K562 (cell line): ENCODE data around the gene SORCS1. TPM values are rescaled to one million over a fixed set of nuclear protein-coding genes. Genes with fewer than 3 reads are reported as not detected.

ENCODE experiments used
- ATAC-seq: fragments of 200-7000 bp; cut with Tn5 transposase; 3 replicates; pipeline ENCODE4 v1.9.1; 2020; ENCODE audit warnings: moderate library complexity
- BruUV-seq: library from RNA; stranded (reverse); fragments of 400-500 nt; replicated peaks from 2 replicates; lab custom pipeline; 2021; lab: Mats Ljungman, UMichigan
- CTCF ChIA-PET: fragments of 300-600 bp; formaldehyde crosslinking; extraction: SDS; loops from one replicate; lab custom pipeline; 2021; ENCODE audit warnings: low intra/inter-chr PET ratio; lab: Yijun Ruan, JAX
- POLR2A ChIA-PET: fragments of 300-600, 350-650 bp; sonication (Branson Sonifier 250); formaldehyde crosslinking; extraction: SDS; loops from one replicate; lab custom pipeline; 2021; ENCODE audit warnings: antibody characterized with exemption, inconsistent platforms; lab: Yijun Ruan, JAX
- DNase-seq, 4 experiments: peaks; one replicate each; pipeline versions ENCODE4 v3.0.0 to v3.0.0-alpha.2; 2011 to 2018; ENCODE audit warnings: low spot score in 3 of 4, mixed read lengths in 3 of 4; ENCODE audit errors: extremely low read depth in 1 of 4
- FAIRE-seq: peaks from 2 replicates; lab custom pipeline; 2011; peaks lifted over from hg19 to GRCh38; lab: Jason Lieb, UNC
- H2AFZ ChIP-seq: 2 replicates; pipeline ENCODE4 v1.6.0; 2011; ENCODE audit warnings: low read depth, low read length, control low read depth, inconsistent platforms
- H3K27ac ChIP-seq: fragments of 200-600 bp; 3 replicates; pipeline ENCODE4 v1.8.0; 2011; ENCODE audit warnings: low read depth, mild to moderate bottlenecking, control low read depth, inconsistent platforms, low read length, moderate library complexity, mixed read lengths; ENCODE audit errors: extremely low read depth
- H3K27me3 ChIP-seq, 2 experiments: fragments of 300-600 bp in 1 of 2; 2 replicates in 1 of 2; 3 replicates in 1 of 2; pipeline versions ENCODE4 v1.6.0 to v1.8.0; 2011; ENCODE audit warnings: inconsistent platforms in 2 of 2, low read length in 2 of 2, mild to moderate bottlenecking in 1 of 2, mixed read lengths in 1 of 2, moderate library complexity in 1 of 2; ENCODE audit not compliant: control insufficient read depth in 2 of 2, insufficient read depth in 2 of 2
- H3K36me3 ChIP-seq: fragments of 300-600 bp; 3 replicates; pipeline ENCODE4 v1.8.0; 2011; ENCODE audit warnings: mild to moderate bottlenecking, low read length, inconsistent platforms; ENCODE audit not compliant: control insufficient read depth, insufficient read depth
- H3K4me1 ChIP-seq, 2 experiments: fragments of 200-600 bp in 1 of 2; replicated peaks in 1 of 2; 2 replicates in 1 of 2; 3 replicates in 1 of 2; pipeline versions ENCODE4 v1.5.1 to v1.8.0; 2011; ENCODE audit warnings: inconsistent platforms in 2 of 2, low read length in 2 of 2, mild to moderate bottlenecking in 1 of 2, mixed read lengths in 1 of 2, moderate library complexity in 1 of 2; ENCODE audit not compliant: control insufficient read depth in 2 of 2, insufficient read depth in 2 of 2
- H3K4me2 ChIP-seq: 2 replicates; pipeline ENCODE4 v1.6.1; 2011; ENCODE audit warnings: low read length, control low read depth, inconsistent platforms, mixed read lengths; ENCODE audit not compliant: insufficient read depth
- H3K4me3 ChIP-seq: fragments of 200-600 bp; sonication (generic), shearing (Covaris generic); 2 replicates; pipeline ENCODE4 v1.5.1; 2016; ENCODE audit warnings: control low read depth, inconsistent platforms
- H3K79me2 ChIP-seq: fragments of 200-600 bp; 3 replicates; pipeline ENCODE4 v1.8.0; 2011; ENCODE audit warnings: low read length, inconsistent platforms; ENCODE audit not compliant: control insufficient read depth, insufficient read depth
- H3K9ac ChIP-seq, 2 experiments: 2 replicates each; pipeline versions ENCODE4 v1.6.0 to v1.6.1; 2011; ENCODE audit warnings: low read depth in 2 of 2, low read length in 2 of 2, control low read depth in 1 of 2, inconsistent platforms in 1 of 2, mild to moderate bottlenecking in 1 of 2, mixed read lengths in 1 of 2; ENCODE audit not compliant: insufficient read depth in 1 of 2
- H3K9me1 ChIP-seq: one replicate; pipeline ENCODE4 v1.6.0; 2011; ENCODE audit warnings: inconsistent platforms, mild to moderate bottlenecking, low read length, moderate library complexity; ENCODE audit not compliant: control insufficient read depth, insufficient read depth
- H3K9me3 ChIP-seq: replicated peaks from 2 replicates; pipeline ENCODE4 v1.5.1; 2011; ENCODE audit warnings: low read depth, low read length, inconsistent platforms; ENCODE audit not compliant: control insufficient read depth, insufficient read depth
- H4K20me1 ChIP-seq: replicated peaks from 2 replicates; pipeline ENCODE4 v1.6.1; 2011; ENCODE audit warnings: low read length, inconsistent platforms, mixed read lengths; ENCODE audit not compliant: control insufficient read depth, insufficient read depth
- ARID1B ChIP-seq: fragments of 450-650 bp; IDR thresholded peaks from 2 replicates; pipeline ENCODE4 v1.6.1; 2016; ENCODE audit warnings: antibody characterized with exemption, mild to moderate bottlenecking, inconsistent platforms
- ATF4 ChIP-seq: fragments of 450-650 bp; formaldehyde crosslinking; IDR thresholded peaks from 2 replicates; pipeline ENCODE4 v1.4.0; 2022; ENCODE audit warnings: mild to moderate bottlenecking, moderate library complexity
- BRD9 ChIP-seq: fragments of 450-650 bp; IDR thresholded peaks from 2 replicates; pipeline ENCODE4 v1.6.1; 2018; ENCODE audit warnings: low read depth; ENCODE audit not compliant: partially characterized antibody
- CBX2 ChIP-seq: fragments of 200-600 bp; sonication (generic); IDR thresholded peaks from one replicate; pipeline ENCODE4 v1.6.1; 2012; ENCODE audit warnings: mild to moderate bottlenecking, low read length, inconsistent platforms; ENCODE audit not compliant: insufficient read depth, poor library complexity, severe bottlenecking
- CREB5 ChIP-seq: fragments of 250-450 bp; sonication (Bioruptor Pico); IDR thresholded peaks from 2 replicates; pipeline ENCODE4 v1.5.0; 2020; ENCODE audit warnings: mild to moderate bottlenecking
- E2F1 ChIP-seq: sonication (generic); formaldehyde crosslinking; IDR thresholded peaks from 2 replicates; pipeline ENCODE4 v1.8.1; 2023; ENCODE audit warnings: mild to moderate bottlenecking, missing genetic modification reagents, moderate library complexity
- E2F6 ChIP-seq, 2 experiments: IDR thresholded peaks; 2 replicates each; pipeline ENCODE4 v1.6.1; 2011; ENCODE audit warnings: borderline replicate concordance in 1 of 2, control low read depth in 1 of 2, low read depth in 1 of 2, low read length in 1 of 2, mild to moderate bottlenecking in 1 of 2, mixed read lengths in 1 of 2, moderate library complexity in 1 of 2; ENCODE audit not compliant: insufficient read depth in 1 of 2, insufficient read length in 1 of 2, poor library complexity in 1 of 2, severe bottlenecking in 1 of 2; ENCODE audit errors: extremely low read depth in 1 of 2
- FOXP1 ChIP-seq: sonication (generic); formaldehyde crosslinking; IDR thresholded peaks from 2 replicates; pipeline ENCODE4 v1.8.0; 2022; ENCODE audit warnings: mild to moderate bottlenecking, missing genetic modification reagents
- HDAC1 ChIP-seq, 2 experiments: fragments of 450-650 bp; IDR thresholded peaks; 2 replicates each; pipeline ENCODE4 v1.6.1; 2016 to 2017; ENCODE audit warnings: inconsistent platforms in 1 of 2, mild to moderate bottlenecking in 1 of 2, moderate library complexity in 1 of 2
- L3MBTL2 ChIP-seq: fragments of 450-650 bp; IDR thresholded peaks from 2 replicates; pipeline ENCODE4 v1.6.1; 2016; ENCODE audit warnings: mild to moderate bottlenecking, moderate library complexity
- RAD51 ChIP-seq: fragments of 450-650 bp; IDR thresholded peaks from 2 replicates; pipeline ENCODE4 v1.7.1; 2016; ENCODE audit warnings: low read depth, mild to moderate bottlenecking, borderline replicate concordance
- SAFB2 ChIP-seq: fragments of 200-400 bp; formaldehyde crosslinking; IDR thresholded peaks from 2 replicates; pipeline ENCODE4 v1.6.1; 2018; ENCODE audit warnings: borderline replicate concordance, low read length, low read depth, moderate library complexity; ENCODE audit not compliant: severe bottlenecking
- TRIM28 ChIP-seq: fragments of 450-650 bp; IDR thresholded peaks from 2 replicates; pipeline ENCODE4 v1.6.1; 2017
- ZBTB7A ChIP-seq: IDR thresholded peaks from 2 replicates; pipeline ENCODE4 v1.6.1; 2011; ENCODE audit warnings: low read depth, mild to moderate bottlenecking, low read length, moderate library complexity, borderline replicate concordance; ENCODE audit not compliant: control insufficient read depth
- ZNF134 ChIP-seq: fragments of 250-450 bp; sonication (Bioruptor Pico); conservative IDR thresholded peaks from 2 replicates; pipeline ENCODE4 v1.4.0; 2020
- ZNF431 ChIP-seq: sonication (generic); formaldehyde crosslinking; IDR thresholded peaks from 2 replicates; pipeline ENCODE4 v1.8.0; 2022; ENCODE audit warnings: mild to moderate bottlenecking, missing genetic modification reagents
- ZNF696 ChIP-seq: fragments of 250-450 bp; sonication (Bioruptor Pico); conservative IDR thresholded peaks from 2 replicates; pipeline ENCODE4 v1.4.0; 2020; ENCODE audit warnings: mild to moderate bottlenecking, moderate library complexity
- WGBS: fragments of 100-300 bp; shearing (Covaris generic); methylation state at CpG from one replicate; pipeline ENCODE4 v1.1.6; 2016; ENCODE audit warnings: low coverage, mixed read lengths; ENCODE audit not compliant: insufficient coverage; ENCODE audit errors: missing lambda C conversion rate; 5-methylcytosine and 5-hydroxymethylcytosine counted together
- in situ Hi-C: fragments of 300-500 bp; cut with MboI; formaldehyde crosslinking; loops from 4 replicates; pipeline ENCODE4 v1.15.0; 2018; ENCODE audit warnings: inconsistent platforms, mixed read lengths
- intact Hi-C: fragments of 100-400 bp; cut with micrococcal nuclease; formaldehyde crosslinking; loops from 2 replicates; pipeline ENCODE4 v1.14.2; 2022
- polyA plus RNA-seq, 8 experiments: library from polyadenylated mRNA; depleted of rRNA in 4 of 8; stranded (reverse) in 5 of 8; unstranded in 3 of 8; fragments of >200 nt; fragmentation: Nextera tagmentation in 2 of 8; fragmentation: Illumina TruSeq in 1 of 8; extraction: Ambion mirVana in 2 of 8; extraction: Trizol in 1 of 8; gene quantifications; 2 replicates each; pipeline versions ENCODE4 v1.2.1 to v1.2.3, GENCODE V29; 2011 to 2014; ENCODE audit warnings: inconsistent platforms in 1 of 8, missing spikeins in 1 of 8
- total RNA-seq, 7 experiments: library from RNA; depleted of rRNA in 6 of 7; stranded (reverse); fragments of >200 nt in 6 of 7; fragmentation: Illumina TruSeq in 2 of 7; extraction: Trizol in 2 of 7; gene quantifications; 2 replicates each; pipeline versions ENCODE4 v1.2.1 to v1.2.3, GENCODE V29; 2011 to 2021; ENCODE audit warnings: low replicate concordance in 1 of 7

SORCS1 gene
- total and polyA plus RNA-seq, 9 of the 15 experiments (the other 6 are each of a cell fraction or from before 2014, with no cell fraction given): 1.5 to 3.9 (median 2.7) TPM

GRCh38 chr10:107028236-107028635, 136.3 kb downstream of the SORCS1 start (continued):
- peak; percentile 21 to 73 for TF ChIP-seq E2F6 (IDR thresholded peaks at IDR 0.05; ENCODE audit: borderline replicate concordance in 1 of 2, extremely low read depth in 1 of 2, insufficient read depth in 1 of 2, insufficient read length in 1 of 2, low read depth in 1 of 2, low read length in 1 of 2, poor library complexity in 1 of 2, severe bottlenecking in 1 of 2)
- peak; percentile 79 for TF ChIP-seq ARID1B
- TF ChIP-seq L3MBTL2: peak; percentile 96
- TF ChIP-seq E2F1 (CRISPR knock-in tag): no peak
- TF ChIP-seq RAD51: no peak
- TF ChIP-seq ZNF134 (CRISPR knock-in tag): no peak
- 0 out of 4 replicates have a peak, but pooled peaks of 1 of the 2 experiments have one; percentile 22 for TF ChIP-seq HDAC1 (IDR thresholded peaks at IDR 0.05)

GRCh38 chr10:107025676-107026075, 138.8 kb downstream of the SORCS1 start:
- in situ Hi-C loops (no loop called here), intact Hi-C loops (loop anchor here (10.0 kb wide), 1 partner anchor 109 kb away; no protein-coding TSS in a partner anchor)
- ChIA-PET CTCF (no interaction called here), POLR2A (no interaction called here)
- no peaks in the 10 kb centered on the region for H3K27me3 ChIP-seq
- H4K20me1 ChIP-seq: no peaks in the 10 kb centered on the region
- no peaks in the 10 kb centered on the region for H3K9me1 ChIP-seq
- FAIRE-seq (peak; percentile 90), DNase-seq (peak; percentile 48 to 83 (median 58)), ATAC-seq (peak; percentile 59)
- peaks cover 51% of the 10 kb centered on the region for H3K79me2 ChIP-seq
- H2AFZ ChIP-seq: no peak overlapping the region
- WGBS: 6% methylated on average over 4 of the region's 4 CpGs
- H3K36me3 ChIP-seq: peaks cover 12% of the 10 kb centered on the region; the same call in 2 of the 3 replicates
- BruUV-seq: no TSS peak
- H3K27ac ChIP-seq: peak overlapping the region; percentile 66
- H3K4me1 ChIP-seq: peaks cover 9 to 76% of the 10 kb centered on the region in 2 experiments; a peak in 3 of 5 replicates
- H3K4me2 ChIP-seq: peak overlapping the region; percentile 47
- H3K9ac ChIP-seq: 0 out of 4 replicates have a peak overlapping the region, but pooled peaks of 1 of the 2 experiments have one; percentile 29
- H3K9me3 ChIP-seq: no peaks in the 10 kb centered on the region
- no peak overlapping the region for H3K4me3 ChIP-seq
- TF ChIP-seq TRIM28: no peak
- TF ChIP-seq FOXP1 (CRISPR knock-in tag): no peak
- no peak for TF ChIP-seq ZNF431
- no peak for TF ChIP-seq ZNF696 (CRISPR knock-in tag)
- TF ChIP-seq CREB5 (CRISPR knock-in tag): no peak
- no peak for TF ChIP-seq ZBTB7A
- TF ChIP-seq ATF4 (CRISPR knock-in tag): 0 out of 2 replicates have a peak, but pooled peaks have one; percentile 22
- TF ChIP-seq BRD9: peak; percentile 18
- TF ChIP-seq CBX2: no peak
- no peak for TF ChIP-seq SAFB2
